Transverse colon (tissue), 4 donors: ENCODE measurements around the gene ADGRG2. TPM values are rescaled to one million over a fixed set of nuclear protein-coding genes. Genes with fewer than 3 reads are reported as not detected.

Experiments
- DNase-seq: peaks from one replicate; pipeline ENCODE4 v3.0.0-alpha.2; 2019
- H3K27ac ChIP-seq, 4 donors: fragments of 200-600 bp; sonication (generic); 2 replicates each; pipeline ENCODE4 v1.5.1; 2016 to 2018; ENCODE audit warnings: inconsistent platforms in 4 of 4
- H3K27me3 ChIP-seq: fragments of 200-600 bp; sonication (generic); 2 replicates; pipeline ENCODE4 v1.5.1; 2017; ENCODE audit warnings: inconsistent platforms
- H3K36me3 ChIP-seq, 4 donors: fragments of 200-600 bp; sonication (generic); 2 replicates each; pipeline ENCODE4 v1.5.1; 2017 to 2019; ENCODE audit warnings: inconsistent platforms in 4 of 4
- H3K4me1 ChIP-seq, 4 donors: fragments of 200-600 bp; sonication (generic); 2 replicates each; pipeline ENCODE4 v1.5.1; 2017 to 2020; ENCODE audit warnings: inconsistent platforms in 4 of 4
- H3K4me3 ChIP-seq, 4 donors: fragments of 200-600 bp; sonication (generic); 1 replicate in 1 of 4; 2 replicates in 3 of 4; pipeline versions ENCODE4 v1.5.1 to v1.6.1; 2017 to 2019; ENCODE audit warnings: inconsistent platforms in 4 of 4
- H3K9me3 ChIP-seq, 2 donors: fragments of 200-600 bp; sonication (generic); 2 replicates each; pipeline ENCODE4 v1.5.1; 2017 to 2019; ENCODE audit warnings: inconsistent platforms in 2 of 2
- EP300 ChIP-seq: sonication (generic); formaldehyde crosslinking; IDR thresholded peaks from one replicate; pipeline ENCODE4 v1.6.1; 2017; ENCODE audit warnings: antibody characterized with exemption, low read depth
- POLR2A ChIP-seq: fragments of 450-650 bp; IDR thresholded peaks from one replicate; pipeline ENCODE4 v1.6.1; 2016; ENCODE audit warnings: antibody characterized with exemption, mild to moderate bottlenecking, moderate library complexity
- POLR2AphosphoS5 ChIP-seq, 3 donors: sonication (generic); formaldehyde crosslinking; IDR thresholded peaks; one replicate each; pipeline ENCODE4 v1.6.1; 2016; ENCODE audit warnings: antibody characterized with exemption in 3 of 3
- WGBS, 2 donors: methylation state at CpG; one replicate each; pipeline ENCODE4 v1.1.5; 2018; ENCODE audit warnings: low coverage in 1 of 2; 5-methylcytosine and 5-hydroxymethylcytosine counted together
- in situ Hi-C, 4 donors: fragments of 200-750 bp; cut with MboI; loops; one replicate each; pipeline versions ENCODE4 v1.15.0 to v1.15.1; 2017; ENCODE audit warnings: low sequenced_read_pairs in 3 of 4, low pct_ligation_motif_present in 1 of 4, low pct_unique_long_range_greater_than_20kb in 1 of 4
- intact Hi-C: fragments of 100-400 bp; cut with DNase I; formaldehyde crosslinking; loops from one replicate; pipeline ENCODE4 v1.15.1; 2023; ENCODE audit warnings: low total_unique reads
- total RNA-seq, 4 donors: library from RNA; depleted of rRNA; stranded (reverse); fragments of >200 nt; gene quantifications; one replicate each; pipeline ENCODE4 v1.1.0, GENCODE V29; 2016
- TF ChIP-seq, protein P1 (sequence below), 5 experiments: fragments of 200-600 bp in 3 of 5; fragments of 450-650 bp in 2 of 5; sonication (generic) in 3 of 5; IDR thresholded peaks; 1 replicate in 2 of 5; 2 replicates in 3 of 5; pipeline ENCODE4 v1.5.1; 2016 to 2017; ENCODE audit warnings: antibody characterized with exemption in 5 of 5, inconsistent platforms in 3 of 5, mild to moderate bottlenecking in 2 of 5, moderate library complexity in 1 of 5

ADGRG2 gene
- total RNA-seq, 4 donors from 2014 or later, result 0.41 to 0.64 TPM; not detected in 2

DNA sequence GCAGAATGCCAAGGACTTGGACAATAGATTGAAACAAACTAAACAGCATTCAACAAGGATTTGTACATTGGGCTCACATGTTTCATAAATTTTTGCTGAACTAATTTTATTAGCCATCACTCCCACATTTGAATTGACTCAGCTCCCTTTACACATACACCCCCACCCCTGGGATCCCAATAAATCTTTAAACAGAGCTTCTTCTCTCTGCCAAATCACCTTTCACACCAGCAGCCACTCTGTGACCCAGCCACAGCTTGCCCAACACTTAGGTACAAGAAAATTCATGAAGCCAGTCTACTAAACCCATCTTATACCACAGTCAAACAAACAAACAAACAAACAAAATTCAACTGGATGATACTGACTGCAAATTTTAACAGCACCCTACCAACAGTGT lies 159.9 kb downstream of the ADGRG2 start:
- Histone ChIP-seq H3K27ac (no peak overlapping the region), H3K4me1 (no peaks in the 10 kb centered on the region), H3K27me3 (no peaks in the 10 kb centered on the region), H3K36me3 (no peaks in the 10 kb centered on the region), H3K9me3 (no peaks in the 10 kb centered on the region), H3K4me3 (no peak overlapping the region)
- TF ChIP-seq POLR2AphosphoS5 (IDR thresholded peaks at IDR 0.05), result no peak
- DNase-seq, result no peak
- intact Hi-C loops, result no loop called here
- in situ Hi-C loops, result no loop called here

- no peak for TF ChIP-seq POLR2AphosphoS5 (IDR thresholded peaks at IDR 0.05)
- TF ChIP-seq POLR2A, result no peak
- no peak for TF ChIP-seq EP300
- TF ChIP-seq, protein P1, sequence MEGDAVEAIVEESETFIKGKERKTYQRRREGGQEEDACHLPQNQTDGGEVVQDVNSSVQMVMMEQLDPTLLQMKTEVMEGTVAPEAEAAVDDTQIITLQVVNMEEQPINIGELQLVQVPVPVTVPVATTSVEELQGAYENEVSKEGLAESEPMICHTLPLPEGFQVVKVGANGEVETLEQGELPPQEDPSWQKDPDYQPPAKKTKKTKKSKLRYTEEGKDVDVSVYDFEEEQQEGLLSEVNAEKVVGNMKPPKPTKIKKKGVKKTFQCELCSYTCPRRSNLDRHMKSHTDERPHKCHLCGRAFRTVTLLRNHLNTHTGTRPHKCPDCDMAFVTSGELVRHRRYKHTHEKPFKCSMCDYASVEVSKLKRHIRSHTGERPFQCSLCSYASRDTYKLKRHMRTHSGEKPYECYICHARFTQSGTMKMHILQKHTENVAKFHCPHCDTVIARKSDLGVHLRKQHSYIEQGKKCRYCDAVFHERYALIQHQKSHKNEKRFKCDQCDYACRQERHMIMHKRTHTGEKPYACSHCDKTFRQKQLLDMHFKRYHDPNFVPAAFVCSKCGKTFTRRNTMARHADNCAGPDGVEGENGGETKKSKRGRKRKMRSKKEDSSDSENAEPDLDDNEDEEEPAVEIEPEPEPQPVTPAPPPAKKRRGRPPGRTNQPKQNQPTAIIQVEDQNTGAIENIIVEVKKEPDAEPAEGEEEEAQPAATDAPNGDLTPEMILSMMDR (IDR thresholded peaks at IDR 0.05), result no peak
- DNase-seq, result no peak
- Histone ChIP-seq H3K36me3 (no peaks in the 10 kb centered on the region), H3K9me3 (no peaks in the 10 kb centered on the region), H3K27me3 (no peaks in the 10 kb centered on the region), H3K4me3 (no peak overlapping the region), H3K4me1 (no peaks in the 10 kb centered on the region), H3K27ac (no peak overlapping the region)
- 69 to 80% methylated on average over 1 to 2 of the region's 2 CpGs for WGBS, 2 donors
- in situ Hi-C loops (no loop called here), intact Hi-C loops (no loop called here)
Observed at GRCh38 chrX:18961686-18962085, 160.6 kb downstream of the ADGRG2 start.

- in situ Hi-C loops (no loop called here), intact Hi-C loops (no loop called here)
- no peak overlapping the region for H3K27ac ChIP-seq
- no peak for TF ChIP-seq EP300
- H3K27me3 ChIP-seq, result no peaks in the 10 kb centered on the region
- no peaks in the 10 kb centered on the region for H3K36me3 ChIP-seq
- no peak overlapping the region for H3K4me3 ChIP-seq
- H3K4me1 ChIP-seq, result no peaks in the 10 kb centered on the region
- DNase-seq, result no peak
- 84% methylated on average over 7 of the region's 7 CpGs; no CpG with 5 or more reads in 1 of the 2 donors for WGBS, 2 donors
- no peaks in the 10 kb centered on the region for H3K9me3 ChIP-seq
Observed at GRCh38 chrX:18956303-18957032, 165.8 kb downstream of the ADGRG2 start.

DNA sequence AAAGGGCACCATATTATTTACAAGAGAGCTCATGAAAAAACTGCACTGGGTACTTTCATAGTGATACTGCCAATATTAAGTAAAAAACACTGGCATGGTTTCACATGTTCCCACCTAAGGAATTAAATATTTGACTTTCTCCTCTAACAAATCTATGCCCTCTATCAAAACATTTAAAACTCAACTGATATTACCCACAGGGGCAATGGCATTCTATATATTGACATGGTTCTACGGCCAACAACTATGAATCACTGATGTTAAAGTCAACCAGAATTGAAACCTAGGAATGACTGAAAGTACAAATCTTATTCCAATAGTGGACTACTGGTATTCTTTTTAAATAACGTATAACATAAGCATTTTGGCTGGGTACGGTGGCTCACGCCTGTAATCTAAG lies 166.6 kb downstream of the ADGRG2 start:
- H3K4me1 ChIP-seq, result no peaks in the 10 kb centered on the region
- TF ChIP-seq, protein P1 (IDR thresholded peaks at IDR 0.05), result no peak
- no peaks in the 10 kb centered on the region for H3K36me3 ChIP-seq
- no peak overlapping the region for H3K4me3 ChIP-seq
- no peaks in the 10 kb centered on the region for H3K27me3 ChIP-seq
- in situ Hi-C loops, result no loop called here
- no peaks in the 10 kb centered on the region for H3K9me3 ChIP-seq
- H3K27ac ChIP-seq, result no peak overlapping the region
- DNase-seq, result no peak
- WGBS, 2 donors, result 90% methylated on average over 4 of the region's 4 CpGs; no CpG with 5 or more reads in 1 of the 2 donors
- intact Hi-C loops, result no loop called here

- no peaks in the 10 kb centered on the region for H3K27me3 ChIP-seq
- 89% methylated on average over 10 of the region's 10 CpGs; no CpG with 5 or more reads in 1 of the 2 donors for WGBS, 2 donors
- in situ Hi-C loops, result no loop called here
Observed at GRCh38 chrX:18951032-18951431, 171.2 kb downstream of the ADGRG2 start.

More at GRCh38 chrX:18951032-18951431, 171.2 kb downstream of the ADGRG2 start:
- H3K36me3 ChIP-seq, result no peaks in the 10 kb centered on the region
- TF ChIP-seq EP300 (no peak), POLR2AphosphoS5 (IDR thresholded peaks at IDR 0.05) (no peak), POLR2A (no peak)
- TF ChIP-seq, protein P1 (IDR thresholded peaks at IDR 0.05), result no peak
- no peak overlapping the region for H3K27ac ChIP-seq
- DNase-seq, result no peak
- intact Hi-C loops, result no loop called here
- no peaks in the 10 kb centered on the region for H3K9me3 ChIP-seq
- no peak overlapping the region for H3K4me3 ChIP-seq
- H3K4me1 ChIP-seq, result no peaks in the 10 kb centered on the region
